GM12875 (cell line): ENCODE measurements around the gene CA10.

Source experiments
- H3K4me3 ChIP-seq: one replicate; pipeline ENCODE4 v1.5.1; 2011; ENCODE audit warnings: low read depth, low read length, control low read depth
- TF ChIP-seq, protein P1 (sequence below): IDR thresholded peaks from 2 replicates; pipeline ENCODE4 v1.5.1; 2011; ENCODE audit warnings: low read depth, mild to moderate bottlenecking, control low read depth, inconsistent platforms, low read length, moderate library complexity, borderline replicate concordance; ENCODE audit not compliant: insufficient read depth

Gene CA10

DNA sequence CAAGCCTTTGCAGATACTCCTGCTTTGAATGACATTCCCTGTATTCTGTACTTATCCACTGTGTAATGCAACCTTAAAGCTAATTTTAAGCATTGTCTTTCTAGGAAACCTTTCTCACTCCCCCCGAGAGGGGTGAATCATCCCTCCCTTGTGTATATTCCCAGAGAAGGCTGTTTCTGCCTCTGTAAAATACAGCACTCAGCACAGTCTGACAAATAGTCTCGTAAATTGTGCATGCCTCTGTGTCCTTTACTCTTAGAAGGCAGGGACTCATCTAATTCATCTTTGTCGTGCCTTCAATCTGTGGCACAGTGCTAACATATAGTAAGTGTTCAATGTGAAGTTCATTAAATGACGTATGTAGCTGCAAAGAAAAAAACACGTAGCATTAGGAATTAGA lies 200.7 kb downstream of the CA10 start:
- TF ChIP-seq, protein P1, sequence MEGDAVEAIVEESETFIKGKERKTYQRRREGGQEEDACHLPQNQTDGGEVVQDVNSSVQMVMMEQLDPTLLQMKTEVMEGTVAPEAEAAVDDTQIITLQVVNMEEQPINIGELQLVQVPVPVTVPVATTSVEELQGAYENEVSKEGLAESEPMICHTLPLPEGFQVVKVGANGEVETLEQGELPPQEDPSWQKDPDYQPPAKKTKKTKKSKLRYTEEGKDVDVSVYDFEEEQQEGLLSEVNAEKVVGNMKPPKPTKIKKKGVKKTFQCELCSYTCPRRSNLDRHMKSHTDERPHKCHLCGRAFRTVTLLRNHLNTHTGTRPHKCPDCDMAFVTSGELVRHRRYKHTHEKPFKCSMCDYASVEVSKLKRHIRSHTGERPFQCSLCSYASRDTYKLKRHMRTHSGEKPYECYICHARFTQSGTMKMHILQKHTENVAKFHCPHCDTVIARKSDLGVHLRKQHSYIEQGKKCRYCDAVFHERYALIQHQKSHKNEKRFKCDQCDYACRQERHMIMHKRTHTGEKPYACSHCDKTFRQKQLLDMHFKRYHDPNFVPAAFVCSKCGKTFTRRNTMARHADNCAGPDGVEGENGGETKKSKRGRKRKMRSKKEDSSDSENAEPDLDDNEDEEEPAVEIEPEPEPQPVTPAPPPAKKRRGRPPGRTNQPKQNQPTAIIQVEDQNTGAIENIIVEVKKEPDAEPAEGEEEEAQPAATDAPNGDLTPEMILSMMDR, result no peak

GRCh38 chr17:51955245-51955644 lies 203.3 kb downstream of the CA10 start:
- TF ChIP-seq, protein P1, result no peak
- H3K4me3 ChIP-seq, result no peak overlapping the region

More for the DNA sequence above, 200.7 kb downstream of the CA10 start:
- H3K4me3 ChIP-seq, result no peak overlapping the region

GRCh38 chr17:51954232-51954765 lies 204.2 kb downstream of the CA10 start:
- TF ChIP-seq, protein P1, result no peak
- no peak overlapping the region for H3K4me3 ChIP-seq

GRCh38 chr17:51951741-51952140 lies 206.8 kb downstream of the CA10 start:
- H3K4me3 ChIP-seq, result no peak overlapping the region
- TF ChIP-seq, protein P1, result no peak

DNA sequence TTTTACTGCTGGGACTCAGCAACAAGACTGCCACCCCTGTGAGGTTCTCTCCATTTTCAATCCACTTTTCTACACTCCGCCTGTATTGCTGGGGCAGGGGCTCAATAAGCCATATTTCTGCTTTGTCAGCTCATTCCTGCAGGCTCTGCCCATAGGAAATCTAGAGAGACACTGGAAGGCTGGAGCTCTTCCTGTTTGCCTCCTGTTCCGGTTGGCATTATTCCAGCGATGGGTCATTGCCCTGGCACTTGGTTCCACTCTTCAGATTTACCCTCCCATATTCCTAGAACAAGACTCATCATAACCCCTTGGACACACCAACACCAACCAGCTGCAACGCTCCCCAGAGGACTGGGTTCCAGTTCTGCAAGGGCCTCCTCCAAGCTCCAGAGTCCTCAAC lies 210.4 kb downstream of the CA10 start:
- H3K4me3 ChIP-seq, result no peak overlapping the region
- TF ChIP-seq, protein P1, result no peak

DNA sequence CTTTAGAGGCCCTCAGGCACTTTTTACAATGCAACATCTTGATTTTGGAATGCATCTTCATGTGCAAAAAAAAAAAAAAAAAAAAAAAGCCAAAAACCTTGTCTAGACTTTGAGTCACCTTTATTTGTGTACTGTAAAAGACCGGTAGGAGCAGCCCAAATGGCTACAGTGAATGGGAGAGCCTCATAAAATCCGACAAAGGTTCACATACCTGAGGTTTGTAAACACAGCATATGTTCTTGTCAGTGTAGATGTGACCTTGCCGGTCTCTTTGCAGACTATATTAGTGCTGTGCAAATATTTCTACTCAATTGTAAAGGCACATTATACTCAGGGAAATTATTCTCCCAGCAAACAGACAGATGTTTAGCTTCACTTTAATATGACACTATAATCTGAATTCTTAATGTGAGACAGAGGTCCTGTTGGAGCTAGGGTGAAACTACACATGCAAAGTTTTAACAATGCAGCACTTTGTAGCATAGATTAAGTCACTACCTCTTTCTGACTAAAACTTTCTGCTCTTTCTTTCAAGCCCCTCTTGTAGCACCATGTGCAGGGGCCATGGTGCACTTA lies 211.3 kb downstream of the CA10 start:
- TF ChIP-seq, protein P1, result no peak
- no peak overlapping the region for H3K4me3 ChIP-seq

GRCh38 chr17:51946311-51946710 lies 212.2 kb downstream of the CA10 start:
- no peak overlapping the region for H3K4me3 ChIP-seq
- TF ChIP-seq, protein P1, result no peak
